Nephron progenitor cell (in vitro differentiated cells): ENCODE results near the gene PDE10A.

Experiments used
- DNase-seq: peaks from one replicate; pipeline ENCODE4 v3.0.0; 2021
- H3K27ac Mint-ChIP-seq: 2 replicates; pipeline ENCODE4 v1.8.0; 2021; ENCODE audit warnings: mild to moderate bottlenecking, moderate library complexity, mixed read lengths
- H3K27me3 Mint-ChIP-seq: 2 replicates; pipeline ENCODE4 v1.8.0; 2021; ENCODE audit warnings: mild to moderate bottlenecking, low read depth, mixed read lengths; ENCODE audit not compliant: poor library complexity
- H3K36me3 Mint-ChIP-seq: 2 replicates; pipeline ENCODE4 v1.8.0; 2021; ENCODE audit warnings: low read depth, mixed read lengths
- H3K4me1 Mint-ChIP-seq: 2 replicates; pipeline ENCODE4 v1.8.0; 2021; ENCODE audit warnings: mixed read lengths
- H3K4me3 Mint-ChIP-seq: 2 replicates; pipeline ENCODE4 v1.8.0; 2021; ENCODE audit warnings: mild to moderate bottlenecking, moderate library complexity, mixed read lengths
- H3K9me3 Mint-ChIP-seq: 2 replicates; pipeline ENCODE4 v1.8.0; 2021; ENCODE audit warnings: mild to moderate bottlenecking, moderate library complexity, mixed read lengths
- CTCF ChIP-seq: fragments of 200-600 bp; sonication (generic); IDR thresholded peaks from 2 replicates; pipeline ENCODE4 v1.5.0; 2021; ENCODE audit warnings: antibody characterized with exemption

PDE10A gene

DNA sequence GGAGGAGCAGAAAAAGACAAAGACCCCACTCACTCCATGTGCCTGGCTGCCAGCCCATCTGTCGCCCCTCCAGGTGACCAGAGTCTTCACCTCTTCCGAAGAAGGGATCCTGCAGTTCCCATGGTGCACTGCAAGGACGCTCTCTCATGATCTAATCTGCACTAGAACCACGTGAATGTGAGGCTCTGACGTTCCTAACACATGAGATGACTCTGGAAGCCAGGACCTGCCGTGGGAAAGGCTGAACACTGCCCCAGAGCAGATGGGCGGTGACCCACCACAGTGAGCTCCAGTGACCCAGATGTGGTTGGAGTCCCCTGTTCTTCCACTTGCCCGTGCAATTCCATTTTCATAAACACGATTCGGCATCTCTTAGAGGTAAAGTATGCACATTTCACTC is 39.6 kb upstream of the PDE10A start:
- no peak for DNase-seq
- Mint-ChIP-seq H3K27ac (no peak overlapping the region), H3K9me3 (peaks cover 12% of the 10 kb centered on the region), H3K4me1 (peaks cover 4% of the 10 kb centered on the region), H3K36me3 (peaks cover 3% of the 10 kb centered on the region), H3K4me3 (no peak overlapping the region), H3K27me3 (peaks cover 11% of the 10 kb centered on the region)
- no peak for TF ChIP-seq CTCF

DNA sequence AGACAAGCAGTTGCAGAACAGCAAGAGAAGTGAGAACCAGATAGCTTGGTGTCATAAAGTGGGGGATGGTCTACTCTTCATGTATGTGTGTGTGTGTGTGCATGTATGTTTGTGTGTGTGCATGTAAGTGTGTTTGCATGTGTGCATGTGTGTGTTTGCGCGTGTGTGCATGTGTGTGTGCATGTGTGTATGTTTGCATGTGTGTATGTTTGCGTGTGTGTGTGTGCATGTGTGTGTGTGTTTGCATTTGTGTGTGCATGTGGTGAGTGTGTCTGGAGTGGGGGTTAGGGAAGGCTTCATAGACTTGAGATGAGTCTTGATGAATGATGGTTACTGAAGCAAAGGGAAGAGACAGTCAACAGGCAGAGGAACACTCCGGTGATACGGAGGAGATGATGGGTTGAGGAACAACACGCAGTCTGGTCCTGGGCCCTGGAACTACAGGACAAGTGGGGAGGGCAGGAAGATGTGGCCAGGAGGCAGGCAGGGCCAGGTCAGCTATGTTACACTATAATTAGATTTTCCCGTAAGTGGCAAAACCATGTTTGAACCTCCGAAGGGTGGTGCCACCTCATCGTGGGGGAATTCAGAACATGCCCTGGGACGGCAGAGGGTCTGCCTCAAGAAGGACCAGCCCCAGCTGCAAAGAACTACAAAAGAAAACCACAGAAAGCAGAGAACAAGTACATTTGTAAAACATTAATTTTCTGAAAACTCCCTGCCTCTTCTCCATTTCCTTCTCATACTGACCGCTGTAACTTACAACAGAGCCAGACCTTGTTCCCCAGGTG is 38.7 kb upstream of the PDE10A start:
- H3K27ac Mint-ChIP-seq: no peak overlapping the region
- peaks cover 3% of the 10 kb centered on the region for H3K36me3 Mint-ChIP-seq
- no peak for DNase-seq
- TF ChIP-seq CTCF: no peak
- H3K4me1 Mint-ChIP-seq: no peaks in the 10 kb centered on the region
- peaks cover 20% of the 10 kb centered on the region for H3K9me3 Mint-ChIP-seq
- H3K4me3 Mint-ChIP-seq: no peak overlapping the region
- H3K27me3 Mint-ChIP-seq: peaks cover 11% of the 10 kb centered on the region

- Mint-ChIP-seq H3K27ac (no peak overlapping the region), H3K36me3 (peaks cover 3% of the 10 kb centered on the region), H3K27me3 (peaks cover 11% of the 10 kb centered on the region), H3K4me1 (no peaks in the 10 kb centered on the region), H3K4me3 (no peak overlapping the region), H3K9me3 (peaks cover 26% of the 10 kb centered on the region)
- DNase-seq: no peak
- no peak for TF ChIP-seq CTCF
Observed at GRCh38 chr6:165701005-165701404, 38.0 kb upstream of the PDE10A start.

- peaks cover 17% of the 10 kb centered on the region for H3K27me3 Mint-ChIP-seq
Observed at GRCh38 chr6:165698868-165699267, 35.8 kb upstream of the PDE10A start.

GRCh38 chr6:165697171-165697570 is 34.1 kb upstream of the PDE10A start:
- peaks cover 3% of the 10 kb centered on the region for H3K36me3 Mint-ChIP-seq
- H3K27ac Mint-ChIP-seq: no peak overlapping the region
- peaks cover 14% of the 10 kb centered on the region for H3K4me1 Mint-ChIP-seq
- H3K9me3 Mint-ChIP-seq: peaks cover 32% of the 10 kb centered on the region
- no peak for TF ChIP-seq CTCF
- H3K4me3 Mint-ChIP-seq: no peak overlapping the region
- DNase-seq: no peak
- peaks cover 22% of the 10 kb centered on the region for H3K27me3 Mint-ChIP-seq

More at GRCh38 chr6:165698868-165699267, 35.8 kb upstream of the PDE10A start:
- Mint-ChIP-seq H3K4me3 (no peak overlapping the region), H3K9me3 (peaks cover 32% of the 10 kb centered on the region), H3K36me3 (peaks cover 3% of the 10 kb centered on the region), H3K27ac (no peak overlapping the region), H3K4me1 (peaks cover 14% of the 10 kb centered on the region)
- DNase-seq: no peak
- TF ChIP-seq CTCF: no peak
